ENCODE measurements around the gene ADRB2. TPM values are rescaled to one million over a fixed set of nuclear protein-coding genes. Genes with fewer than 3 reads are reported as not detected.

Gene ADRB2
- total RNA-seq, 6 experiments from 2014 or later = 2.0 to 4.0 (median 3.7) TPM

GRCh38 chr5:148827723-148828122, 1.3 kb downstream of the ADRB2 start:
- Mint-ChIP-seq H3K4me1 (ENCODE audit: low read depth) (peaks cover 77% of the 10 kb centered on the region), H3K27me3 (ENCODE audit: insufficient read depth) (peaks cover 1% of the 10 kb centered on the region; the same call in 1 of the 2 replicates), H3K9me3 (no peaks in the 10 kb centered on the region), H3K4me3 (peak overlapping the region; percentile 94), H3K36me3 (ENCODE audit: low read depth) (peaks cover 15% of the 10 kb centered on the region; the same call in 1 of the 2 replicates), H3K27ac (peak overlapping the region; percentile 72; the same call in 1 of the 2 replicates)
- no peak for DNase-seq
- TF ChIP-seq, protein P1, sequence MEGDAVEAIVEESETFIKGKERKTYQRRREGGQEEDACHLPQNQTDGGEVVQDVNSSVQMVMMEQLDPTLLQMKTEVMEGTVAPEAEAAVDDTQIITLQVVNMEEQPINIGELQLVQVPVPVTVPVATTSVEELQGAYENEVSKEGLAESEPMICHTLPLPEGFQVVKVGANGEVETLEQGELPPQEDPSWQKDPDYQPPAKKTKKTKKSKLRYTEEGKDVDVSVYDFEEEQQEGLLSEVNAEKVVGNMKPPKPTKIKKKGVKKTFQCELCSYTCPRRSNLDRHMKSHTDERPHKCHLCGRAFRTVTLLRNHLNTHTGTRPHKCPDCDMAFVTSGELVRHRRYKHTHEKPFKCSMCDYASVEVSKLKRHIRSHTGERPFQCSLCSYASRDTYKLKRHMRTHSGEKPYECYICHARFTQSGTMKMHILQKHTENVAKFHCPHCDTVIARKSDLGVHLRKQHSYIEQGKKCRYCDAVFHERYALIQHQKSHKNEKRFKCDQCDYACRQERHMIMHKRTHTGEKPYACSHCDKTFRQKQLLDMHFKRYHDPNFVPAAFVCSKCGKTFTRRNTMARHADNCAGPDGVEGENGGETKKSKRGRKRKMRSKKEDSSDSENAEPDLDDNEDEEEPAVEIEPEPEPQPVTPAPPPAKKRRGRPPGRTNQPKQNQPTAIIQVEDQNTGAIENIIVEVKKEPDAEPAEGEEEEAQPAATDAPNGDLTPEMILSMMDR (IDR thresholded peaks at IDR 0.05) = no peak

GRCh38 chr5:148828511-148829247, 2.3 kb downstream of the ADRB2 start:
- Mint-ChIP-seq H3K4me1 (ENCODE audit: low read depth) (peaks cover 81% of the 10 kb centered on the region), H3K27me3 (ENCODE audit: insufficient read depth) (peaks cover 1% of the 10 kb centered on the region; the same call in 1 of the 2 replicates), H3K27ac (peak overlapping the region; percentile 72), H3K4me3 (peak overlapping the region; percentile 94), H3K9me3 (no peaks in the 10 kb centered on the region), H3K36me3 (ENCODE audit: low read depth) (peaks cover 15% of the 10 kb centered on the region; the same call in 1 of the 2 replicates)
- DNase-seq = no peak
- TF ChIP-seq, protein P1 (IDR thresholded peaks at IDR 0.05) = peak; percentile 20; the same call in 1 of the 2 replicates

DNA sequence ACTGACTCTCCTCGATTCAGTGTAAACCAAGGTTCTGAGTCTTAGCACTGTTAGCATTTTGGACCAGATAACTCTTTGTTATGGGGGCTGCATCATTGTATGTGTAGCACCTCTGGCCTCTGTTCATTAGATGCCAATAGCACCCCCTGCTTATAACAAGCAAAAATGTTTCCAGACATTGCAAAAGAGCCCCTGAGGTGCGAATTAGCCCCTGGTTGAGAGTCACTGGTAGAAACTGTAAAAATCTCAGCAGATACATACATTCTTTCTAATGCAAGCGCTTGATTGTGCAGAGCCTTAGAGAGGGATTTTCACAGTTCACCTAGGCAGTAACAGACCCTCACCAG, 2.8 kb downstream of the ADRB2 start:
- peak overlapping the region; percentile 94 for H3K4me3 Mint-ChIP-seq
- peaks cover 85% of the 10 kb centered on the region for H3K4me1 Mint-ChIP-seq (ENCODE audit: low read depth)
- no peak for DNase-seq
- peaks cover 1% of the 10 kb centered on the region; the same call in 1 of the 2 replicates for H3K27me3 Mint-ChIP-seq (ENCODE audit: insufficient read depth)
- peak overlapping the region; percentile 72 for H3K27ac Mint-ChIP-seq
- TF ChIP-seq, protein P1 (IDR thresholded peaks at IDR 0.05) = no peak
- no peaks in the 10 kb centered on the region for H3K9me3 Mint-ChIP-seq
- peaks cover 15% of the 10 kb centered on the region; the same call in 1 of the 2 replicates for H3K36me3 Mint-ChIP-seq (ENCODE audit: low read depth)

GRCh38 chr5:148829734-148830133, 3.3 kb downstream of the ADRB2 start:
- Mint-ChIP-seq H3K27me3 (ENCODE audit: insufficient read depth) (peaks cover 1% of the 10 kb centered on the region; the same call in 1 of the 2 replicates), H3K4me1 (ENCODE audit: low read depth) (peaks cover 87% of the 10 kb centered on the region), H3K36me3 (ENCODE audit: low read depth) (peaks cover 15% of the 10 kb centered on the region; the same call in 1 of the 2 replicates), H3K4me3 (peak overlapping the region; percentile 94), H3K27ac (0 out of 2 replicates have a peak overlapping the region, but pooled peaks have one; percentile 72), H3K9me3 (no peaks in the 10 kb centered on the region)
- TF ChIP-seq, protein P1 (IDR thresholded peaks at IDR 0.05) = no peak
- no peak for DNase-seq

DNA sequence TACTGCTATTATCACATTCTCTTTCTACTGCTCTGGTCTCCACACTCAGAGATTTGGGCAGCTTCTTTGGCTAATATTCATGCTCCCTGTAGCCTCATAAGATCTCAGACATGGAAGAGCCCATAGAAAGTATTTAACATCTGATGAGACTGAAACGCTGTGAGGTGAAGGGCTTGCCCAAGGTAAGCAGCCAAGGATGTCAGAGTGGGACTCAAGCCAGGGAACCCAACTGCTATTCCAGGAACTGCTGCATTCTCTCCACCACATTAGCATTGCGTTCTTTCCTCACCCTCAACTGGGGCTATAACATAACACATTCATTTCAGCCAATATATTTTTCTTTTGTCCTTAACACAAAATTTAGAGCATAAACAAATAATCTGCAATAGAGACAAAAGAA, 3.8 kb downstream of the ADRB2 start:
- H3K36me3 Mint-ChIP-seq (ENCODE audit: low read depth) = peaks cover 15% of the 10 kb centered on the region; the same call in 1 of the 2 replicates
- TF ChIP-seq, protein P1 (IDR thresholded peaks at IDR 0.05) = no peak
- DNase-seq = no peak
- H3K4me1 Mint-ChIP-seq (ENCODE audit: low read depth) = peaks cover 87% of the 10 kb centered on the region
- H3K27ac Mint-ChIP-seq = no peak overlapping the region
- peaks cover 1% of the 10 kb centered on the region; the same call in 1 of the 2 replicates for H3K27me3 Mint-ChIP-seq (ENCODE audit: insufficient read depth)
- H3K9me3 Mint-ChIP-seq = no peaks in the 10 kb centered on the region
- H3K4me3 Mint-ChIP-seq = peak overlapping the region; percentile 94
